Thoracic aorta (tissue), 2 donors: ENCODE data around the gene RHOT1. TPM values are rescaled to one million over a fixed set of nuclear protein-coding genes. Genes with fewer than 3 reads are reported as not detected.

Experiments
- ATAC-seq: fragments of 150-250 bp; one replicate; pipeline ENCODE4 v1.8.0; 2017; ENCODE audit warnings: low read depth; ENCODE audit not compliant: insufficient number of reproducible peaks, low FRiP score
- DNase-seq: peaks from one replicate; pipeline ENCODE4 v3.0.0-alpha.2; 2020; ENCODE audit warnings: low spot score
- H3K27ac ChIP-seq, 2 donors: fragments of 200-600 bp; sonication (generic); 1 replicate in 1 of 2; 2 replicates in 1 of 2; pipeline ENCODE4 v1.5.1; 2016; ENCODE audit warnings: mild to moderate bottlenecking in 2 of 2, moderate library complexity in 2 of 2
- H3K27me3 ChIP-seq: fragments of 200-600 bp; sonication (generic); replicated peaks from 2 replicates; pipeline ENCODE4 v1.6.0; 2016; ENCODE audit warnings: mild to moderate bottlenecking; ENCODE audit not compliant: insufficient read depth
- H3K36me3 ChIP-seq: fragments of 200-600 bp; sonication (generic); one replicate; pipeline ENCODE4 v1.5.1; 2016
- H3K4me1 ChIP-seq, 2 donors: fragments of 200-600 bp; sonication (generic); 1 replicate in 1 of 2; 2 replicates in 1 of 2; pipeline versions ENCODE4 v1.5.1 to v1.6.0; 2016; ENCODE audit warnings: low read depth in 2 of 2, mild to moderate bottlenecking in 1 of 2; ENCODE audit not compliant: control insufficient read depth in 1 of 2
- H3K4me3 ChIP-seq: fragments of 200-600 bp; sonication (generic); 2 replicates; pipeline ENCODE4 v1.5.1; 2016; ENCODE audit warnings: mild to moderate bottlenecking
- H3K9me3 ChIP-seq: fragments of 200-600 bp; sonication (generic); 2 replicates; pipeline ENCODE4 v1.5.1; 2016
- total RNA-seq, 2 donors: library from RNA; depleted of rRNA; stranded (reverse); fragments of >200 nt; gene quantifications; one replicate each; pipeline versions ENCODE4 v1.1.0 to v1.2.3, GENCODE V29; 2016
- TF ChIP-seq, protein P1 (sequence below): fragments of 200-600 bp; sonication (generic); IDR thresholded peaks from one replicate; pipeline ENCODE4 v1.5.1; 2019; ENCODE audit warnings: antibody characterized with exemption

RHOT1 gene
- total RNA-seq, 2 donors from 2014 or later: 40.1 to 47.0 TPM

DNA sequence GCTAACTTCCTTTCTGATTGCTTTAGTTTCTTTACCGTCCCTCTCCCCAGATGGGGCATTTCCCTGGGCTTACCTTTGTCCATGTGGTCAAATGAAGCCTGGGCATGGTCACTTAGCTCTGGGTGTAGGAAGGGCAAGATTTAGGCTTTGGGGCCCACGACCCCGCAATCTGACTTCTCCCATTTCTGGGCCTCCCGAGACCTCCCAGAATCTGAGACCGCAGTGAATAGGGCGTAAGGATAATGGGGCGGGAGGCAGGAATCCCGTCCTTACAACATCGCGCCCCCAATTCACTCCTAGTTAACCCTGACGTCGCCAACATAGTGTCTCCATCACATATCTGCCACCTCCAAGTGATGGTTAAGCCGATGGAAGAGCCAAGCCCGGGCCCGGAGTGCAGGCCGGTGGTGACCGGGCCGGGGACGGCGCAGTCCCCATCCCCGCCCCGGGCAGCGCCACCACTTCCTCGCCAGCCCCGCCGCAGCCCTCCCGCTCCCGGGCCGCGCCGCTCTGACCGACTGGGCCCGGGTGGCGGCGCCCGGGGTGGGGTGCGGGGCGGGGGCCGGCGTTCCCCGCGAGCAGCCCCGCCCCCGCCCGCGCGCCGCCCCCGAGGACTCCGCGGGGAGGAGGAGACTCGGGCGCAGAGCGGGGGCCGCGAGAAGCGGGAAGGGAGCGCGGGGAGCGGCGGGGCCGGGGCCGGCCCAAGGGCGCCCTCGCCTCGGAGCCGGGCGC, 123.1 kb downstream of the RHOT1 start, which contains the start of gene RHBDL3:
TSS of gene RHBDL3 (plus strand) at position 641 of the 732 bp plus-strand sequence. CDS start 358 bp downstream, outside the sequence.
- ATAC-seq (no peak), DNase-seq (no peak)
- no peak within 1 kb of the TSS for H3K27ac ChIP-seq
- no peaks in the 10 kb centered on the region for H3K27me3 ChIP-seq
- TF ChIP-seq, protein P1, sequence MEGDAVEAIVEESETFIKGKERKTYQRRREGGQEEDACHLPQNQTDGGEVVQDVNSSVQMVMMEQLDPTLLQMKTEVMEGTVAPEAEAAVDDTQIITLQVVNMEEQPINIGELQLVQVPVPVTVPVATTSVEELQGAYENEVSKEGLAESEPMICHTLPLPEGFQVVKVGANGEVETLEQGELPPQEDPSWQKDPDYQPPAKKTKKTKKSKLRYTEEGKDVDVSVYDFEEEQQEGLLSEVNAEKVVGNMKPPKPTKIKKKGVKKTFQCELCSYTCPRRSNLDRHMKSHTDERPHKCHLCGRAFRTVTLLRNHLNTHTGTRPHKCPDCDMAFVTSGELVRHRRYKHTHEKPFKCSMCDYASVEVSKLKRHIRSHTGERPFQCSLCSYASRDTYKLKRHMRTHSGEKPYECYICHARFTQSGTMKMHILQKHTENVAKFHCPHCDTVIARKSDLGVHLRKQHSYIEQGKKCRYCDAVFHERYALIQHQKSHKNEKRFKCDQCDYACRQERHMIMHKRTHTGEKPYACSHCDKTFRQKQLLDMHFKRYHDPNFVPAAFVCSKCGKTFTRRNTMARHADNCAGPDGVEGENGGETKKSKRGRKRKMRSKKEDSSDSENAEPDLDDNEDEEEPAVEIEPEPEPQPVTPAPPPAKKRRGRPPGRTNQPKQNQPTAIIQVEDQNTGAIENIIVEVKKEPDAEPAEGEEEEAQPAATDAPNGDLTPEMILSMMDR: no peak
- no peaks in the 10 kb centered on the region for H3K36me3 ChIP-seq
- no peaks in the 10 kb centered on the region for H3K9me3 ChIP-seq
- peak within 1 kb of the TSS; percentile 78 for H3K4me3 ChIP-seq
- H3K4me1 ChIP-seq: peaks cover 11 to 27% of the 10 kb centered on the region in 2 donors

DNA sequence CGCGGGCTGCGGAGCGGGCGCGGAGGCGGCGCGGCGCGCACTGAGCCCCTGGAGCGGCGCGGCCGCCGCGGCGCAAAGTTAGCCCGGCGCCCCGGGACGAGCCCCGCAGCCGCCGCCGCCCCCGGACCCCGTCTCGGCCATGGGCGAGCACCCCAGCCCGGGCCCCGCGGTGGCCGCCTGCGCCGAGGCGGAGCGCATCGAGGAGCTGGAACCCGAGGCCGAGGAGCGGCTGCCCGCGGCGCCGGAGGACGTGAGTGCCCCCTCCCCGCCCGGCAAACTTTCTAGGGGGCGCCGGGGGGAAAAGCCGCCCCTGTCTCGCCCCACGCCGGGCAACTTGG, 123.7 kb downstream of the RHOT1 start:
- H3K4me3 ChIP-seq: peak overlapping the region; percentile 78
- no peaks in the 10 kb centered on the region for H3K9me3 ChIP-seq
- H3K36me3 ChIP-seq: no peaks in the 10 kb centered on the region
- ATAC-seq (no peak), DNase-seq (no peak)
- H3K4me1 ChIP-seq: peaks cover 11 to 27% of the 10 kb centered on the region in 2 donors
- TF ChIP-seq, protein P1: no peak
- H3K27me3 ChIP-seq: no peaks in the 10 kb centered on the region
- no peak overlapping the region for H3K27ac ChIP-seq

DNA sequence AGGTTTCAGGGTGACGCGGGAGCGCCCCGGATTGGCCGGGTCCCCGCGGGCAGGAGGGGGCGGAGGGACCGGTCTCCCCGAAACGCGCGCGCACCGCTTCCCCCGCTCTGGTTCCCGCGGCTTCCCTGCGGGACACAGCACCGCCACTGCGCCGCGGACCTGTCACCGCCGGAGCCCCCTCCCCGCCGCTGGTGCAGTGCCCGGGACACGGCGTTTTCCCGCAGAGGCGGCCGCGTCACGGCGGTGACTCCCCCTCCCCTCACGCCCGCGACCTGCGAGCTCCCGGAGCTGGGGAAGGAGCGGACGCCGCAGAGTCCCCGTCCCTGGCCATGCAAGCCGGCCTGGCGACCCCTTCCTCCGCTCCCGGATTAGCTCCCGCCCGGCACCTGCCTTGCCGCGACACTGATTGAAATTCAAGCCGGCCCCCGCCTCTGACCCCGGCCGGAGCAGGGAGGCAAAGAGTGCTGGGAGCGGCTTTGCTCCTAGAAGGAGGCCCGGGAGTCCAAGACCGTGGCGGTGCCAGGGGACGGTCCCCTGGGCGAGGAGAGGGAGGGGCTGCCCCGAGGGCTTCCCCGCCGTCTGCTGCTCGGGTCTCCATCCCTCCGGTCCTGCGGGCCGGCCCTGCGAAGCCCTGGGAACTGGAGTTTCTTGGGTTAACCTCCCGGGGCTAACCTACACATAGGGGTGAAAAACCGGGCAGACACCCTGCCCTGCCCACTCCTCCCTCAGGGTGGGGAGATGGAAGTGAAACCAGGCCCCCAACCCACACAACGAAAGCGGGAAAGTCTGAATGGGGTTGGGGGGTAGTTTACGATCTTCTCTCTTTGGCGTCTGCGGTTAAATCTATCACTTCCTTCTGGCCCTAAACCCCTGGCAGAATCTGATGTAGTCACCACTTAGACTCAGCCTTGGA, 124.3 kb downstream of the RHOT1 start:
- Histone ChIP-seq H3K4me1 (peaks cover 11 to 27% of the 10 kb centered on the region in 2 donors), H3K4me3 (peak overlapping the region; percentile 78), H3K27me3 (no peaks in the 10 kb centered on the region), H3K27ac (no peak overlapping the region), H3K9me3 (no peaks in the 10 kb centered on the region), H3K36me3 (no peaks in the 10 kb centered on the region)
- ATAC-seq: no peak
- no peak for DNase-seq
- TF ChIP-seq, protein P1: no peak

DNA sequence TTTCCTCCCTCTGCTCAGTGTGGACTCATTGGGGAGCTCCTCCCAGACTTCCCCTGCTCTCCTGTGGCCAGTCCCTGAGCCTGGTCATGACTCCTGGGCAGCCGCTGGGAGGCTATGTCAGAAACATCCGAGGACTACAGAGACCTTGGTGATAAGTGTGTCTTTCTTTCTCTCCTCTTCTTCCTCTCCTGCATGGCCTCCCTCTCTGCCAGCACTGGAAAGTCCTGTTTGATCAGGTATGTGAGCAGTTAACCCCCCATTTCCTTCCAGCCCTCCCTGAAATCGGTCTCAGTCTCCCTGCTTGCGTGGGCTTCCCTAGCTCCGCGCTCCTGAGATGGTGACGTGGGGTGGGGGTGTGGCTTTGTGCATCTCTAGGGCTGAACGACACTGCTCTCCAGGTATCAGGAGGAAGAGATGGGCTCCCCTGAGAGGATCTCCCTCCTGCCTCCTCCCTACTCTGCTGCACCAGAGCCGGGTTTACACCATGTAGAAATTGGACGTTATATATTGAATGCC, 125.4 kb downstream of the RHOT1 start:
- no peak for DNase-seq
- H3K4me3 ChIP-seq: peak overlapping the region; percentile 7

More for the DNA sequence above, 125.4 kb downstream of the RHOT1 start:
- Histone ChIP-seq H3K27me3 (no peaks in the 10 kb centered on the region), H3K36me3 (no peaks in the 10 kb centered on the region), H3K9me3 (no peaks in the 10 kb centered on the region), H3K4me1 (peaks cover 11 to 27% of the 10 kb centered on the region in 2 donors), H3K27ac (no peak overlapping the region)
- TF ChIP-seq, protein P1: no peak
- ATAC-seq: no peak
